Spleen (tissue), 7 donors: ENCODE results near the gene SIGLEC9.

ENCODE experiments used
- CTCF ChIP-seq, 11 experiments: fragments of 200-600 bp in 7 of 11; fragments of 450-650 bp in 4 of 11; sonication (generic) in 4 of 11; IDR thresholded peaks in 8 of 11; conservative IDR thresholded peaks in 3 of 11; 1 replicate in 7 of 11; 2 replicates in 4 of 11; pipeline versions ENCODE4 v1.4.0 to v1.8.0; 2016 to 2021; ENCODE audit warnings: antibody characterized with exemption in 11 of 11, inconsistent platforms in 4 of 11, mild to moderate bottlenecking in 1 of 11
- POLR2A ChIP-seq, 3 donors: fragments of 450-650 bp; IDR thresholded peaks; one replicate each; pipeline ENCODE4 v1.5.1; 2017; ENCODE audit warnings: antibody characterized with exemption in 3 of 3, mild to moderate bottlenecking in 1 of 3
- POLR2AphosphoS5 ChIP-seq, 3 donors: sonication (generic); formaldehyde crosslinking; IDR thresholded peaks; one replicate each; pipeline ENCODE4 v1.5.1; 2017; ENCODE audit warnings: antibody characterized with exemption in 3 of 3
- donor health status: DM: no; HTN: no; CAD: no; lungs with moderate emphysema.
- donor health status: DM: no; HTN: no; CAD: no.
- donor health status: DM: no; HTN: no; CAD: no.

GRCh38 chr19:51114087-51114729 is 10.5 kb upstream of the SIGLEC9 start:
- no peak for TF ChIP-seq CTCF (IDR thresholded peaks at IDR 0.05 in 8 of 11, conservative IDR thresholded peaks at IDR 0.05 in 3 of 11)
- no peak for TF ChIP-seq POLR2A (IDR thresholded peaks at IDR 0.05)
- TF ChIP-seq POLR2AphosphoS5 (IDR thresholded peaks at IDR 0.05): no peak
